Right cardiac atrium (tissue), 5 donors: ENCODE measurements around the gene BZW2. TPM values are rescaled to one million over a fixed set of nuclear protein-coding genes. Genes with fewer than 3 reads are reported as not detected.
"Not testable (repeated sequence)": the region's sequence is repeated elsewhere in the genome, so short reads cannot be mapped to it uniquely, and the experiment has no call there.

Source experiments
- ATAC-seq, 2 donors: fragments of 200-7000 bp; cut with Tn5 transposase; one replicate each; pipeline versions ENCODE4 v1.8.0 to v1.9.1; 2020; ENCODE audit warnings: moderate library complexity in 2 of 2, mild to moderate bottlenecking in 1 of 2
- DNase-seq, 3 donors: peaks; one replicate each; pipeline ENCODE4 v3.0.0-alpha.2; 2020
- H3K27ac ChIP-seq: one replicate; pipeline ENCODE4 v1.5.1; 2013; ENCODE audit warnings: mild to moderate bottlenecking, low read length, control low read depth, moderate library complexity
- H3K27me3 ChIP-seq: one replicate; pipeline ENCODE4 v1.6.1; 2013; ENCODE audit not compliant: control insufficient read depth, insufficient read depth
- H3K4me1 ChIP-seq: one replicate; pipeline ENCODE4 v1.6.1; 2013; ENCODE audit warnings: low read length; ENCODE audit not compliant: control insufficient read depth, insufficient read depth
- H3K4me3 ChIP-seq: one replicate; pipeline ENCODE4 v1.5.1; 2013; ENCODE audit warnings: low read length, control low read depth
- H3K9me3 ChIP-seq: one replicate; pipeline ENCODE4 v1.6.1; 2013; ENCODE audit warnings: low read length; ENCODE audit not compliant: control insufficient read depth
- WGBS: extraction: QIAGEN DNeasy Blood & Tissue Kit; methylation state at CpG from one replicate; pipeline ENCODE4 v1.1.7; 2013; 5-methylcytosine and 5-hydroxymethylcytosine counted together
- intact Hi-C, 4 donors: fragments of 100-400 bp; cut with DNase I; formaldehyde crosslinking; loops; one replicate each; pipeline versions ENCODE4 v1.11.0 to v1.14.0; 2022 to 2023
- polyA plus RNA-seq: library from polyadenylated mRNA; stranded (reverse); fragments of 200-250 nt; gene quantifications from one replicate; pipeline ENCODE4 v1.2.3, GENCODE V29; 2013
- total RNA-seq, 4 donors: library from RNA; stranded (reverse); fragmentation: NEBNext Ultra II Directional; extraction: Animal tissue kit (Norgen Biotek cat#: 25700); gene quantifications; one replicate each; pipeline ENCODE4 v1.2.1, GENCODE V29; 2021
- donor health status: healthy with polysubstance abuse.
- donor health status: DM: no; HTN: yes; CAD: no.
- donor health status: DM: no; HTN: no; CAD: no.
- donor health status: DM: no; HTN: yes; CAD: no; lungs with severe emphysema.
- donor health status: DM: yes; HTN: yes; CAD: no.

BZW2 gene
- total and polyA plus RNA-seq, 5 donors: 124 to 214 (median 180) TPM

- peaks cover 10% of the 10 kb centered on the region for H3K4me1 ChIP-seq
- WGBS: 88% methylated on average over 4 of the region's 4 CpGs
- H3K27ac ChIP-seq: no peak overlapping the region
- no peaks in the 10 kb centered on the region for H3K9me3 ChIP-seq
- ATAC-seq: no peak
- DNase-seq: no peak
- intact Hi-C loops: no loop called here
- H3K27me3 ChIP-seq: no peaks in the 10 kb centered on the region
- H3K4me3 ChIP-seq: no peak overlapping the region
Observed at GRCh38 chr7:16670731-16671344, 24.9 kb downstream of the BZW2 start.

GRCh38 chr7:16671811-16672210, 25.8 kb downstream of the BZW2 start:
- ATAC-seq (no peak), DNase-seq (no peak)
- H3K4me1 ChIP-seq: peaks cover 10% of the 10 kb centered on the region
- no peak overlapping the region for H3K27ac ChIP-seq
- H3K9me3 ChIP-seq: no peaks in the 10 kb centered on the region
- 93% methylated on average over 3 of the region's 3 CpGs for WGBS
- no peaks in the 10 kb centered on the region for H3K27me3 ChIP-seq
- intact Hi-C loops: no loop called here
- H3K4me3 ChIP-seq: no peak overlapping the region

GRCh38 chr7:16675277-16675676, 29.3 kb downstream of the BZW2 start:
- Histone ChIP-seq H3K9me3 (no peaks in the 10 kb centered on the region), H3K4me3 (no peak overlapping the region), H3K4me1 (peaks cover 3% of the 10 kb centered on the region), H3K27ac (no peak overlapping the region), H3K27me3 (no peaks in the 10 kb centered on the region)
- intact Hi-C loops: no loop called here
- no peak for ATAC-seq
- WGBS: 95% methylated on average over 3 of the region's 3 CpGs
- no peak for DNase-seq

GRCh38 chr7:16677978-16678494, 32.1 kb downstream of the BZW2 start:
- H3K27ac ChIP-seq: no peak overlapping the region
- no peaks in the 10 kb centered on the region for H3K27me3 ChIP-seq
- H3K9me3 ChIP-seq: no peaks in the 10 kb centered on the region
- WGBS: 78% methylated on average over 12 of the region's 12 CpGs
- H3K4me3 ChIP-seq: no peak overlapping the region
- no peaks in the 10 kb centered on the region for H3K4me1 ChIP-seq
- no peak for DNase-seq
- intact Hi-C loops: no loop called here
- ATAC-seq: no peak

GRCh38 chr7:16678645-16679566, 32.9 kb downstream of the BZW2 start:
- H3K4me3 ChIP-seq, H3K27me3 ChIP-seq, H3K27ac ChIP-seq, DNase-seq, intact Hi-C loops, H3K9me3 ChIP-seq, ATAC-seq, H3K4me1 ChIP-seq: not testable (repeated sequence)
- 94% methylated on average over 14 of the region's 14 CpGs for WGBS

- ATAC-seq (no peak), DNase-seq (no peak)
- H3K4me1 ChIP-seq: no peaks in the 10 kb centered on the region
- intact Hi-C loops: no loop called here
- no peak overlapping the region for H3K27ac ChIP-seq
- WGBS: 74% methylated on average over 2 of the region's 2 CpGs
- no peaks in the 10 kb centered on the region for H3K27me3 ChIP-seq
- no peak overlapping the region for H3K4me3 ChIP-seq
- H3K9me3 ChIP-seq: no peaks in the 10 kb centered on the region
Observed at GRCh38 chr7:16684935-16685334, 39.0 kb downstream of the BZW2 start.

GRCh38 chr7:16685535-16685934, 39.6 kb downstream of the BZW2 start:
- Histone ChIP-seq H3K27ac (no peak overlapping the region), H3K4me3 (no peak overlapping the region), H3K4me1 (no peaks in the 10 kb centered on the region), H3K9me3 (no peaks in the 10 kb centered on the region), H3K27me3 (no peaks in the 10 kb centered on the region)
- intact Hi-C loops: no loop called here
- no peak for ATAC-seq
- 90% methylated on average over 2 of the region's 2 CpGs for WGBS
- no peak for DNase-seq

- intact Hi-C loops: no loop called here
- Histone ChIP-seq H3K4me1 (no peaks in the 10 kb centered on the region), H3K27me3 (no peaks in the 10 kb centered on the region), H3K27ac (no peak overlapping the region), H3K9me3 (no peaks in the 10 kb centered on the region), H3K4me3 (no peak overlapping the region)
- DNase-seq (no peak), ATAC-seq (no peak)
- WGBS: 93% methylated on average over 2 of the region's 2 CpGs
Observed at GRCh38 chr7:16688249-16688648, 42.3 kb downstream of the BZW2 start.

GRCh38 chr7:16691241-16691640, 45.3 kb downstream of the BZW2 start:
- DNase-seq (no peak), ATAC-seq (no peak)
- Histone ChIP-seq H3K9me3 (no peaks in the 10 kb centered on the region), H3K27me3 (no peaks in the 10 kb centered on the region), H3K27ac (no peak overlapping the region), H3K4me3 (no peak overlapping the region), H3K4me1 (no peaks in the 10 kb centered on the region)
- WGBS: 77% methylated on average over 4 of the region's 4 CpGs
- intact Hi-C loops: loop anchor here in 3 of 4 donors (10.0 kb wide), 2 partner anchors 86 to 224 kb away; no protein-coding TSS in a partner anchor

- no peaks in the 10 kb centered on the region for H3K9me3 ChIP-seq
- DNase-seq (no peak), ATAC-seq (no peak)
- H3K27ac ChIP-seq: no peak overlapping the region
- intact Hi-C loops: loop anchor here in 3 of 4 donors (10.0 kb wide), 2 partner anchors 89 to 221 kb away; no protein-coding TSS in a partner anchor
- no peaks in the 10 kb centered on the region for H3K4me1 ChIP-seq
- H3K27me3 ChIP-seq: no peaks in the 10 kb centered on the region
- 98% methylated on average over 2 of the region's 2 CpGs for WGBS
- H3K4me3 ChIP-seq: no peak overlapping the region
Observed at GRCh38 chr7:16693601-16694318, 47.8 kb downstream of the BZW2 start.
